ENCODE data around the gene AAMP.
A peak's percentile ranks its signal among the peaks of the same experiment; 100 is the strongest.
"Not testable (repeated sequence)": the region's sequence is repeated elsewhere in the genome, so short reads cannot be mapped to it uniquely, and the experiment has no call there.

Gene AAMP, protein sequence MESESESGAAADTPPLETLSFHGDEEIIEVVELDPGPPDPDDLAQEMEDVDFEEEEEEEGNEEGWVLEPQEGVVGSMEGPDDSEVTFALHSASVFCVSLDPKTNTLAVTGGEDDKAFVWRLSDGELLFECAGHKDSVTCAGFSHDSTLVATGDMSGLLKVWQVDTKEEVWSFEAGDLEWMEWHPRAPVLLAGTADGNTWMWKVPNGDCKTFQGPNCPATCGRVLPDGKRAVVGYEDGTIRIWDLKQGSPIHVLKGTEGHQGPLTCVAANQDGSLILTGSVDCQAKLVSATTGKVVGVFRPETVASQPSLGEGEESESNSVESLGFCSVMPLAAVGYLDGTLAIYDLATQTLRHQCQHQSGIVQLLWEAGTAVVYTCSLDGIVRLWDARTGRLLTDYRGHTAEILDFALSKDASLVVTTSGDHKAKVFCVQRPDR

DNA sequence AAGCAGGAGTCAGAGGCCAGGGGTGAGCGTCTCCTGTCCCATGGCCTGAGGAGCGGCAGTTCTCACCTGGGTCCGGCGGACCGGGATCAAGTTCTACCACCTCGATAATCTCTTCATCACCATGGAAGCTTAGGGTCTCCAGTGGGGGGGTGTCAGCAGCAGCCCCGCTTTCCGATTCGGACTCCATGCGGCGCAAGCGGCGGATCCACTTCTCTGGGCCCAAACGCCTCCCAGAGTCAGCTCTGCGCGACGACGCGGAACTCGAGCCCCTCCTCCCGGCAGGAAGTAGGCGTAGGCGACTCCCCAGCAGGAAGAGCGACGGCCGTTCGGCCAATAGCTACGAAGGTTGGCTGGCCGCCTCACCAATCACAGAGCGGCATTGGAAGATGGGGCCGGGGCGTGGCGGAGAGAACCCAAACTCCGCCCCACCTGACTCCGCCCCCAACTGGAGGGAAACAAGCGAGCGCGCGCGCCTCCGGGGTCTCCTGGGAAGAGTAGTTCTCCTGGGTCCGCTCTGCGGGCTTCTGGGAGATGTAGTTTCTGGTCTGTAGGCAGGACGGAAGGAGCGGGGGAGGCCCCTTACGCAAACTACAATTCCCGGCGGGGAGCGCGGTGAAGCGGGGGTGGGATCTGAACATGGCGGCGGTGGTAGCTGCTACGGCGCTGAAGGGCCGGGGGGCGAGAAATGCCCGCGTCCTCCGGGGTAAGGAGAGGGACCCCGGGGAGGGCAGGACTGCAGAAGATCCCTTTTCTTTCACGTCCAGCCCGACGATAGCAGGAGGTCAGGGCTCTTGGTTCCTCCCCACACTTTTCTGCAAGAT lies at the start of gene AAMP, which contains the start of gene PNKD:
AAMP (minus strand) TSS at position 238 of the 821 bp plus-strand sequence; CDS start at position 187, 51 bp downstream.
PNKD (plus strand) TSS at position 620 of the 821 bp plus-strand sequence; CDS start at position 637, 17 bp downstream.
- peak; percentile 98 for DNase-seq

DNA sequence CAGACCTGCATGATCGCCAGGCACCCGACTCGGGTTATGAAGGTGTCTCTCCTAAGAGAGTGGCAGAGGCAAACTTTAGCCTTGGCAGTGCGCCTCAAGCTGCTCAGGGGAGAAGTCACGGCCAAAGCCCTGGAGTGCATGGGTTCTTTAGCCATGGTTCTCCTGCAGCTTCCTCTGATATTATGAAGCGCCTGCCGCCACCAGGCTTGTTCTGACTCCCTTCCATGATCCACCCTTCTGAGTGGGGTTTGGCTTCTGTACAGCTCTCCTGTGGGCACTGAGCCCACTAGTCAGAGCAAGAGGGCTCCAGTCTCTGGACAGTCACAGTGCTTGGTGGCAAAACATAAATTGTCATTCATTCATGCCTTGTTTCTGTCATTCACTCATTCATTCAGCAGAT lies 48.3 kb upstream of the AAMP start:
- no peak for DNase-seq

DNA sequence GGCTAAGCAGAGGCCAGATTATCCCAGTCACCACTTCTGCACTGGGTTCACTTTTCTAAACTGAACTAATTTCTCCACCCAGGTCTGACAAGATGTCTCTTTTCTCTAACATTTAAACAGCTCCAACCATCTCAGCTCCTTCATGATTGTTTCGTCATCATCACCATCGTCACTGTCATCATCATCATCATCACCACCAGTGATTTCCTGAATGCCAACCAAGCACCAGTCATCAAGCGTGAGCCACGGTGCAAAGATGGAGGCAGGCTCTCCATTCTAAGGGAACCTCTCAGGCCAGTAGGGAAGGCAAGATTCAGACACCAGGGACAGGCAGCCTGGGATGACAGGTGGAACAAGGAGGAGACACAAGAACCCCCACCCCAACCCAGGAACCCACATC lies 47.9 kb upstream of the AAMP start:
- DNase-seq = no peak

DNA sequence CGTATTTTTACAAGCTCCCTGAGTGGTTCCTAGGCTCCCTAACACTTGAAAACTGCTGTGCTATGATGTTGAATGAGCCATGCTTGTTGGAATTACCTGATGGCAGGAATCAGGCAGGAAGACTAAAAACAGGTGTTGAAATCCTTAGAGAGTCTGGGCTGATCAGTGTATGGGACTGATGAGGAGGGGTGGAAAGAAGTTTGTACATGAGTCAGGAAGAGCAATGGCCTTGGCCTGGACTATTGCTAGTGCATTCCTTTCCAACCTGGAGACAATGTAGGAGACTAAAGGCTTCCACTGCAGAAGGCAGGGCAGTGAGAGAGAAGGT lies 47.3 kb upstream of the AAMP start:
- DNase-seq = no peak

DNA sequence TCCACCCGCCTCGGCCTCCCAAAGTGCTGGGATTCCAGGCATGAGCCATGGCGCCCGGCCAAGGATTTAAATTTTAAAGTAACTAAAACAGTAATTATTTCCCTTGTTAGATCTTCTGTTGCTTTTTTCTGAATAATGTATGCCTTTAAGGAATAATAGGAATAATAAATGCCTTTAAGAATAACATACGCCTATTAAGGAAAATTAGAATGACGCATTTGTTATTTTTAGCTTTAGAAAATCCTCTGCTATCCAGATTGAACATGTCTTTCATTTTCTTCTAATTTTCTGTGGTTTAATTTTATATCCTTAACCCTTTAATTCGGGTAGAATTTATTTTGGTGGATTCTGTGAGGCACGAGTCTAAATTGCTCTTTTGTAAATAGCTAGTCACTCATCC lies 45.5 kb upstream of the AAMP start:
- no peak for DNase-seq

DNA sequence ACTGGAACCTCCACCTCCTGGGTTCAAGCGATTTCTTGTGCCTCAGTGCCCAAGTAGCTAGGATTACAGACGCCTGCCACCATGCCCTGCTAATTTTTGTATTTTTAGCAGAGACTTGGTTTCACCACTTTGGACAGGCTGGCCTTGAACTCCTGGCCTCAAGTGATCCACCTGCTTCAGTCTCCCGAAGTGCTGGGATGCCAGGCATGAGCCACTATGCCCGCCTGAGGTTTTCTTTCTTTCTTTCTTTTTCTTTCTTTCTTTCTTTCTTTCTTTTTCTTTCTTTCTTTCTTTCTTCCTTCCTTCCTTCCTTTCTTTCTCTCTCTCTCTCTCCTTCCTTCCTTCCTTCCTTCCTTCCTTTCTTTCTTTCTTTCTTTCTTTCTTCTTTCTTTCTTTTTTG lies 44.8 kb upstream of the AAMP start:
- not testable (repeated sequence) for DNase-seq

DNA sequence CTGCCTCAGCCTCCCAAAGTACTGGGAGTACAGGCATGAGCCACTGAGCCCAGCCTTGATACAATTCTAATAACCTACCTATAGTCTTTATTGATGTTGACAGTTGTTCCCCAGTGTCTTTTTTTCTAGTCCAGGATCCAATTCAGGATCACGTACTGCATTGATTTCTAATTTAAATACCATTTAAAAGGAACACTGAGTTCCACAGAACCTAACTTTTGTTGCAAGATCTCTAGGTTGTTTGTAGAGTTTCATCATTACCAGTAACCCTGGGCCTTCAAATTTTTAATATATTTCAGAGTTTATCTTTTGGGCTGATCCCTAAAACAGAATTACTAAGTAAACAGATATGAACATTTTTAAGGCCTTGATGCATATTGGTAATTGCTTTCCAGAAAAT lies 43.4 kb upstream of the AAMP start:
- DNase-seq = no peak

DNA sequence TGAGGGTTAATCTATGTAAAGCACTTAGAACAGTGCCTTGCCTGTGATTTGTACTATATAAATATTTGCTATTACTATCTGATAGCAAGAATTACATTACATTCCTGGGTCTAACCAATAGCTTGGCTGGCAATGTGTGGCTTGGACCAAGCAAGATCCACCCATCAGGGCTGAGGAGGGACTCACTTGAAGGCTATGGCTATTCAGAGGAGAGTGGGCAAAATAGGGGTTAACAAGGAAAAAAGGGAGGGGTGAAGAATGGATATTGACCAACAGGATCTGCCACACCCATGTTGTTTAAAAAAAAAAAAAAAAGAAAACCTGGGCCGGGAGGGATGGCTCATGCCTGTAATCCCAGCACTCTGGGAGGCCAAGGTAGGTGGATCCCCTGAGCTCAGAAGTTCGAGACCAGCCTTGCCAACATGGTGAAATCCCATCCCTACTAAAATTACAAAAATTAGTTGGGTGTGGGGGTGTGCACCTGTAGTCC lies 42.4 kb upstream of the AAMP start:
- DNase-seq = no peak

DNA sequence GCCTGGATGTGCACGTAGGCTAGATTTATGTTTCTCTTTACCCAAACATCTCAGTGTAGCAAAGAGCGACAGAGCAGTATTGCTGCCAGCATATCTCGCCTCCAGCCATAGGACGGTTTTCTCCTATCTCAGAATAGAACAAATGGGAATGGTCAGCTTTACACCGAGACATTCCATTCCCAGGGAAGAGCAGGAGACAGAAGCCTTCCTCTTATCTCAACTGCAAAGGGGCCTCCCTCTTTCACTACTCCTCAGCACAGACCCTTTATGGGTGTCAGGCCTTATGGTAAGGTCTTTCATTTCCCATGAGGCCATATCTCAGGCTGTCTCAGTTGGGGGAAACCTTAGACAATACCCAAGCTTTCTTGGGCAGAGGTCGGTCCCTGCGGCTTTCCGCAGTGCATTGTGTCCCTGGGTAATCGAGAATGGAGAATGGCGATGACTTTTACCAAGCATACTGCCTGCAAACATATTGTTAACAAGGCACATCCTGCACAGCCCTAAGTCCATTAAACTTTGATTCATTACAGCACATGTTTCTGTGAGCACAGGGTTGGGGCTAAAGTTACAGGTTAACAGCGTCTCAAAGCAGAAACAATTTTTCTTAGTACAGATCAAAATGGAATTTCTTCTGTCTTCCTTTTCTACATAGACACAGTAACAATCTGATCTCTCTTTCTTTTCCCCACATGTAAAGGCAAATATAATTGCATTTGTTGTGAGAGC lies 41.8 kb upstream of the AAMP start:
- not testable (repeated sequence) for DNase-seq

DNA sequence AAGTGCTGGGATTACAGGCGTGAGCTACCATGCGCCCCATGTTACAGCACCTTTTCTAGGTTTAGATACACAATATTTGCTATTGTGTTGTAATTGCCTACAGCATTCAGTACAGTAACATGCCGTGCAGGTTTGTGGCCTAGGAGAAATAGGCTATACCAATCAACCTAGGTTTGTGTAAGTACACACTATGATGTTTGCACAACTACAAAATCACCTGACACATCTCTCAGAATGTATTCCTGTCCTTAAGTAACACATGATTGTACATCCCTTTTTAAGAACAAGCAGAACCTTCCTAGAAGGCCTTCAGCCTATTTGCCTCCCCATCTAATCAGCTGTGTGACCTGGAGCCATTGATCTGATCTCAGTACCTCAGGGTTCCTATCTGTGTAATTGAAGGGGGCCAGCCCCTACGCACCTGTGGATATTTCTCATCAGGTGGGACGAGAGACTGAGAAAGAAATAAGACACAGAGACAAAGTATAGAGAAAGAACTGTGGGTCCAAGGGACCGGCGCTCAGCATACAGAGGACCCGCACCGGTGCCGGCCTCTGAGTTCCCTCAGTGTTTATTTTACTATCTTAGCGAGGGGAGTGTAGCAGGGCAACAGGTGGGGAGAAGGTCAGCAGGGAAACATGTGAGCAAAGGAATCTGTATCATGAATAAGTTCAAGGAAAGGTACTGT lies 41.1 kb upstream of the AAMP start:
- DNase-seq = no peak

DNA sequence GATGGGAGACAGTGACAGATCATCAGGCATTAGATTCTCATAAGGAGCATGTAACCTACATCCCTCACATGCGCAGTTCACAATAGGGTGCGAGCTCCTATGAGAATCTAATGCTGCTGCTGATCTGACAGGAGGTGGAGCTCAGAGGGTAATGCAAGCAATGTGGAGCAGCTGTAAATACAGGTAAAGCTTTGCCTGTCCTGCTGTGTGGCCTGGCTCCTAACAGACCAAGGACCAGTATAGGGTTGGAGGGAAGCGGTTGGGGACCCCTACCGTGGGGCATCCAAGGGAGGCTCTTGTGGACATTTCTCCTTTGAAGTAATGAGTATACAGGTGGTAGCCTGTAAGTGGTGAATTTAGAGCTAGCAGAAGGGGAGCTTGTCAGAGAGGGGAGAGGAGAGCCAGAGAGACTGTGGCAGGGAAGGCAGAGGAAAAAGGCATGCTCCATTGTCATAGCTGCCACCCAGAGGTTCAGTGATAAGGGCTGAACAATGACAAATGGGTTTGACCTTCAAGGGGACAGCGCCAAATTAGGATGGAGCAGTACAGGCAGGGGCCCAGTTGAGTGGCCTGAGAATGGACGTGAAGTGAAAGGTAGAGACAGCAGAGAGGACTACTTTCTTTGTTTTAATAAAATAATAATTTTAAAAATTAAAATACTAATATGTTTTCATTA lies 37.6 kb upstream of the AAMP start:
- no peak for DNase-seq

DNA sequence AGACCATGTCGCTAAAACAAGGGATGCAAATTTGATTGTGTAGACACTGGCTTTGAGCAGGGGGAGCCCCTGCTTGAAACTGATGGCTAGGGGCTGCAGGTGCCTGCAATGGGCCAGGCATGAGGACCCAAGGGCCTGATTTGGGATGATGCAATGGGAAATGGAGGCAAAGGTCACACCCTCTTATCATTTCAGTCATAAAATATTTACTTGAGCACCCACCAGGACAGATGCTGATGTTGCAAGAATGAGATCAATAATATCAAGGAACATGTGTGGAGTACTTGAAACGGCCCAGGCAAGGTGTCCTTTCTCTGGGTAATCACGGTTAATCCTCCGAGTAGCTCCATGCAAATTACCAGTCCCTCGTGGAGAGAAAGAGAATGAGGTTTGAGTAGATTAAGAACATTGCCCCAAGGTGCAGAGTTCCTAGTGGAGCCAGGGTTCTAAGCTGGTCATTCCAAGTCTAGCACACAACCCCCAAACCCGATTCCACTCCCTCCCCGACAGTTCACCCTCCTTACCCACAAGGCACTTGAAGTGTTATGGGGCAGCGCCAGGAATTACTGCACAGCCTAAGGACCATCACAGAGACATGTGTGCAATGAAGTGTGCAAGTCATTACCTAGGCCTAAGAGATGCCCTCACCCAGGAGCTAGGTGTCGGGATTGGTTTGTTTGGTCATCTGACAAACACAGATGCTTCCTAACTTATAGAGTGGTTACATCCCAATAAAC lies 36.4 kb upstream of the AAMP start:
- DNase-seq = no peak

DNA sequence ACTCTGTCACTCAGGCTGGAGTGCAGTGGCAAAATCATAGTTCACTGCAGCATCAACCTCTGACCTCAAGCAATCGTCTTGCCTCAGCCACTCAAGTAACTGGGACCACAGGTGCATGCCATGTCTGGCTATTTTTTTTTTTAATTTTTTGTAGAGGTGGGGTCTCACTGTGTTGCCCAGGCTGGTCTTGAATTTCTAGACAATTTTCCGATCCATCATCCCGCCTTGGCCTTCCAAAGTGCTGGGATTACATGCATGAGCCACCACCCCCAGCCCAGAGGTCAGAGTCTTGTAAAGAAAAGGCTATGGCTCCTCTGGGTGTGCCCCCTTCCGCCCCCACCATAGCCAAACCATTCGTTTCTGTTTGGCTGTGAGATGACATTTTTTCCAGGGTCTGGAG lies 35.4 kb upstream of the AAMP start:
- DNase-seq = no peak

DNA sequence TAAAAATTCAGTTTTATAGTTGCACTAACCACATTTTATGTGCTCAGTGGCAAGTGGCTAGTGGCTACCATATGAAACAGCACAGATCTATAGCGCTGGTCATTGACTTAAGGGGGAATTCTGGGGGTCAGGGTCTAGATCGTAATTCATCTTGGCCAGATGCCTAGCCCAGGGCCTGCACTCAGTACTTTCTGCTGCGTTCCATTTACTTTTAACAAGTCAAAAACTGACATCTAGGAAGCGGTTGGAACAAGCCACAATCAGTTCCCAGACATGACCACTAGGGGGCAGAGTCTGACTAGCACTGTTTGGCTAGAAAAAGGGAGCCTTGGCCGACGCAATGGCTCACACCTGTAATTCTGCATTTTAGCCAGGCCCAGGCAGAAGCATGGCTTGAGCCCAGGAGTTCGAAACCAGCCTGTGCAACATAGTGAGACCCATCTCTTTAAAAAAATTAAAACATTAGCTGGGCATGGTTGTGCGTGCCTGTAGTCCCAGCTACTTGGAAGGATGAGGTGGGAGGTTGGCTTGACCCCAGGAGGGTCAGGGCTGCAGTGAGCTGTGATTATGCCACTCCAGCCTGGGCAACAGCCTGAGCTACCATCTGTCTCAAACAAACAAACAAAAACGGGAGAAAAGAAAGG lies 31.4 kb upstream of the AAMP start:
- DNase-seq = peak; percentile 17

DNA sequence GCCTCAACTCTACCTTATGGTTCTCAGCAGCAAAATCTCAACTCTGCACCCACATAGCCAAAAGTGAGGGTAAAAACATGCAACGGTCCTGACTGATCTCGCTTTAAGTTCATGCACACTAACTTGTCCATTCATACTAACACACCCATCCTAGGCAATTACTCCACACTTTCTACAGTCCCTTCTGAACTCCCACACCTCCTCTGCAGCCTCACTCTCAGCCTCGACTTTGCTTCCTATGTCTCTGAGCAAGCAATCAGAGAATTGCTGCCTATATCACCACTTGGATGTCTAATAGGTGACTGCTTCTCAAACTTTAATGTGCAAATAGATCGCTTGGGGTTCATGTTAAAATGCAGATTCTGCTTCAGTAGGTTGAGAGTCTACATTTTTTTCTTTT lies 30.2 kb upstream of the AAMP start:
- DNase-seq = no peak

DNA sequence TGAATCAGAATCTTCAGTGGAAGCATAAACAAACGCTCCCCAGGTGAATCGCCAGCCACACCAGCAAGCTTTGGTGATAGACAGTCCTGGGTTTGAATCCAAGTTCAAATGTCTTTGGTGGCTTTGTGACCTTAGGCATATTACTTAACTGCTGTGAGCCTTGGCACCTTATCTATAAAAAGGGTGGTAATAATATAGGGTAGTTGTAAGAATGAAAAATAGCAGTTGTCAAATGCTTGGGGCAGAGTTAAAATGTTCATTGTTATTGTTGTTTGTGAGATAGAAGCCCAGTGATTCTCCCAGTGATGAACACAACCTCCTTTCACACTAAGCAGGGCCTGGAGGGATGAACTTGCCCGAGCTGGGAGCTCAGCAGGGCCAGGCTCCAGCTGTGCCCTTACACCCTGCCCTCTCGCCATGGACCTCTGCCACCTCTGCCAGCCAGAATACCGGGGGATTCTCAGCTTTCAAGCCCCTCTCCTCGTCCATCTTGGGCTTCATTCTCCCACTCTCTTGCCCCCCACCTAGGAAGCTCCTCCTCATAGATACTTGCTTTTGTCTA lies 28.5 kb upstream of the AAMP start:
- DNase-seq = no peak

DNA sequence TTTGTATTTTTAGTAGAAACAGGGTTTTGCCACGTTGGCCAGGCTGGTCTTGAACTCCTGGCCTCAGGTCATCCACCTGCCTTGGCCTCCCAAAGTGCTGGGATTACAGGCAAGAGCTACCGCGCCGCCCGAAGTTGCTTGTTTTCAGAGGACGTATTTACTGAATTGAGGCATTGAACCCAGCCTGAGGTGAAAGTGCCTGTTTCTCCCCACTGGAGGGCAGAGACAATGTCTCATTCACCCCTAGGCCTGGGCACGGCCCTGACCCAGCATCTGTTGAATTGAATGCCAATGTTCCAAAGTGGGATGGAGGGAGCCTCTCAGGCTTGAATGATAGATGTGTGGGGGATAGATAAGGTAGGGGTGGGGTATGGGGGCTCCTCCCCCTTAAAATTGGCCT lies 26.9 kb upstream of the AAMP start:
- DNase-seq = no peak

DNA sequence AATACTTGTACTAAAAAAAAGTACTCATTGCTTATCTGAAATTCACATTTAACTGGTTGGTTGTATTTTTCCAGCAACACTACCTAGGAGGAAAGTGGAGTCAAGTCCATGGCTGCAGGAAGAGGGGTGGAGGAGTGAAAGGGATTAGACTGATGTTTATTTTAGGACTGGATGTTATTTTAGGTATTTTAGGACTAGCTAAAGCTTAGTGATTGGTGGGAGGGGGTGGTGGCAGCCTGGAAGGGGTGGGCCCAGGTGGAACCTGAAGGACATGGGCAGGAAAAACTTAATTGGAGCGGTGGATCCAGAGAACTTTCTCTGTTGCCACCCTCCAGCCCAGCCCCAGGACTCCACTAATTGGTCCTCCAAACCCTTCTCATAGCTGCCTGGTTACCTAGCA lies 26.3 kb upstream of the AAMP start:
- no peak for DNase-seq

DNA sequence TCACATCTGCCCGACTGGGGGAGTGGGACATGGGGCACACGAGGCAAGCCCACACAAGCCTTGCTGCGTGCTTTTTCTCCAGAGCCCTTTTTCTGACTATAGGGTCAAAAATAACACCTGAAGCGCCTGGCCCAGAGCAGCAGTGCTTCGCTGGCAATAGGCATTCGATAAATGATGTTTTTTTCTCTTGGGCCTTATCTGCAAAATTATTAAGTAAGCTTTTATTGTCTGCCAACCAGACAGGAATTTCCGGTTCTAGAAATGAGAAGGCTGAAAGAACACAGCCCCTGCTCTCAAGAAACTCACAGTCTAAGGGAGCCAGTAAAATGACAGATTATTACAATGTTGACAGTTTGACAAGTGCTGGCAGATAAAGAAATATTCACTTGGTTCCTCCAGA lies 25.1 kb upstream of the AAMP start:
- DNase-seq = peak; percentile 29

DNA sequence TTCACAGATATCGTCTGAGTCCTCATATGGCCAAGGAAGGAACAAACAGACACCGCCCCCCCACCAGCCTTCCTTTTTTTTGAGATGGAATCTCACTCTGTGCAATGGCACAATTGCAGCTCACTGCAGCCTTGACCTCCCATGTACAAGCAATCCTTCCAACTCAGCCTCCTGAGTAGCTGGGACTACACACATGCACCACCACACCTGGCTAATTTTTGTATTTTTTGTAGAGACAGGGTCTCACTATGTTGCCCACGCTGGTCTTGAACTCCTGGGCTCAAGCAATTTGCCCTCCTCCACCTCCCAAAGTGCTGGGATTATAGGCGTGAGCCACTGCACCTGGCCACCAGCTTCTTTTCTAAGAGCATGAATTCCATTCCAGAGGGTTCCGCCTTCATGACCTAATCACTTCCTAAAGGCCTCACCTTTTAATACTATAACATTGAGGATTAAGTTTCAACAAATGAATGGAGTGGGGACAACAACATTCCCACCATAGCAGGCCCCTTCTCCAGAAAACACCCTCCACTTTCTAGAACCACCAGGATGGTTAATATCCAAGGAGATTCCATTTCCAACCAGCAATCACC lies 24.6 kb upstream of the AAMP start:
- no peak for DNase-seq
